Mononuclear cell (primary cell): ENCODE results near the gene LRRC2. TPM values are rescaled to one million over a fixed set of nuclear protein-coding genes. Genes with fewer than 3 reads are reported as not detected.

ENCODE experiments used
- H3K27me3 ChIP-seq: 2 replicates; pipeline ENCODE4 v1.6.0; 2011; ENCODE audit warnings: low read length, control low read depth; ENCODE audit not compliant: insufficient read depth
- H3K4me1 ChIP-seq: 2 replicates; pipeline ENCODE4 v1.5.1; 2011; ENCODE audit warnings: mild to moderate bottlenecking, low read length, control low read depth; ENCODE audit not compliant: insufficient read depth
- H3K4me3 ChIP-seq: 2 replicates; pipeline ENCODE4 v1.5.1; 2011; ENCODE audit warnings: mild to moderate bottlenecking, low read length, moderate library complexity
- H3K9me3 ChIP-seq: 2 replicates; pipeline ENCODE4 v1.5.1; 2011; ENCODE audit warnings: low read depth, mild to moderate bottlenecking, control low read depth, low read length
- total RNA-seq: library from RNA; depleted of rRNA; stranded (reverse); fragments of >200 nt; gene quantifications from one replicate; pipeline ENCODE4 v1.2.3, GENCODE V29; 2012

Gene LRRC2
- total RNA-seq, 1 donor: 0.10 TPM

DNA sequence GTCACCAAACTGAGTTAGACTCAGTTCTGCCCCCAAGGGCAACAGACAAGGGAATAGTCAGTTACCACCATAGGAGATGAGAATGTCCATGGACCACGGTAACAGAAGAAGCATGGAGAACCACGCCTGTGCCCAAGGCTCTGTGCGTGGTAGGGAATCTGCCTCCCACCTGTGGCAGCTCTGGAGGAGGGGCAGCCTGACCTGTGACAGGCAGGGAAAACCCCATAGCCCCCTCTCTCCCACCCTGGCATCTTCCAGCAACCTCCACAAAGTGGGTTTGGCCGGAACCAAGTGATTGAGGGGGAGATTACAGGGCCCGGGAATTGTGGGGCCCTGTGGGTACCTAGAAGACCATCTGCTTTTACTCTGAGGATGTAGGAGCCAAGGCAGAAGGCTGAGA is 87.1 kb downstream of the LRRC2 start:
- Histone ChIP-seq H3K4me3 (no peak overlapping the region), H3K9me3 (peaks cover 11% of the 10 kb centered on the region), H3K4me1 (no peaks in the 10 kb centered on the region), H3K27me3 (no peaks in the 10 kb centered on the region)

DNA sequence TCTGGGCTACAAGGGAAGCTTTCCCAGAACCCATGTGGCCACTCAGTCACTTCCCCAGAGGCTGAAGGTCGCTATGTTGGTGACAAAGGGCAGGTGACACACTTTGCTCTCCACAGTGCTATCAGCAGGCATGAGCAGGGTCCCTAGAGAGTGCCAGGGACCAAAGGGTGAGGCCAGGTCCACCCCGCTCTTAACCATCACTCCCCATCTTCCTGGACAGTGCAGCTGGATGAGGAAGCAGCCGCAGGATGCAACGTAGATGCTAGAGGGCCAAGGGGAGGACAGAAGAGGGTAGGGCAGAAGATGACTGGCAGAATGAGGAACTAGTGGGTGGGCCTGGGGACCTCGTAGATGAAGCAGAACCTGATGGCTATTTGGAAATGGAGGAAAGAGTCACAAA is 87.8 kb downstream of the LRRC2 start:
- H3K27me3 ChIP-seq: no peaks in the 10 kb centered on the region
- no peak overlapping the region for H3K4me3 ChIP-seq
- no peaks in the 10 kb centered on the region for H3K4me1 ChIP-seq
- H3K9me3 ChIP-seq: peaks cover 11% of the 10 kb centered on the region

DNA sequence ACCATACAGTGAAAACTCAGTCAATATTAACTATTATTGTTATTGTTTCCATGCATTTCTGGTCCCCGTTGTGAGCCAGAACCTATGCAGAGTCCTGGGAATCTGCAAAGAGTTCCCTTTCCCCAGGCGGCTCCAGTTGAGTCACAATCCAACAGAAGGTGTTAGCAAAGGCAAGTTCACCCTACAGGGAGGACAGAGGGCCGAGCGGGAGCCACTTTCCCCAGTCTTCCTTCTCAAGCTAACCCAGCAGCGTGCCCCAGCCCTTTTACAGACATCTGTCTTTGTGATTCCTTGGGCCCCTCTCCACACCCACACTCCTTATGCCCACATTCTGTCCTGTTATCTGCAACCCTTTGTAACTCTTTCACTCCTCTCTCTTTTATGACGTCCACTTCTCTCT is 88.3 kb downstream of the LRRC2 start:
- H3K27me3 ChIP-seq: no peaks in the 10 kb centered on the region
- H3K4me1 ChIP-seq: no peaks in the 10 kb centered on the region
- H3K4me3 ChIP-seq: no peak overlapping the region
- H3K9me3 ChIP-seq: peaks cover 11% of the 10 kb centered on the region

DNA sequence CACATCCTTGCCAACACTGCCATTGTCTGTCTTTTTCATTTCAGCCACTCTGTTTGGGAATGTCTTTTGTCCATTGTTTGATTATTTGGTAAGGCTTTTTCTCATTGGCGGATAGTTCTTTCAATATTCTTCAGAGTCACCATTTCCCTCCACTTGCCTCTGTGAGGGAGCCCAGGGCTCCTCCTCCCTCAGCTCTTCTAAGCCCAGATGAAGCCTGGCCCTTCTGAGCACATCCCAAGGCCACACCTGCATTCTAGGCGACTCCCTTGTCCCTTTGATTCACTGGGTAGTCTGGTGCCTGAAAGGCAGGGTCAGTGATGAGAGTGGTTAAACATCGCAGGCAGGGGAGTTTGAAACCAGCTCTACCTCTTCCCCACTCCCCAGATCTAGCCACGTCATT is 89.0 kb downstream of the LRRC2 start:
- Histone ChIP-seq H3K4me1 (no peaks in the 10 kb centered on the region), H3K4me3 (no peak overlapping the region), H3K27me3 (no peaks in the 10 kb centered on the region), H3K9me3 (peaks cover 11% of the 10 kb centered on the region)

DNA sequence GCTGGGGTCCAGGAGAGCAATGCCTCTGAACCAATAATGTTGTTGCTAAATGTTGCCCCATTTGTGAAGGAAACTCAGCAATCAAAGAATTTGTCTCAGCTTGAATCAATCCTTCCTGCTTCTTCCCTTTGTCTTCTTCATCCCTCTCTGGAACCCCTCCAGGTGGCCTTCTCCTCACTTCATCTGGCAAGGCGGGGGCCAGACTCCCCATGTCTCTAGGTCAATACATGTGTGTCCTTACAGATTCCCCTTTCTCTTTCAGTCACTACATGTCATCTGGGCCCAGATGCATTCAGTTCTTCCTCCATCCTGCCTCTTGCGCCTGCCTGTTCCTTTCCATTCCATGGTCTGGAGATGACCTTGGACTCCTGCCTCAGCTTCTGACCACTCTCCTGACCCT is 93.4 kb downstream of the LRRC2 start:
- Histone ChIP-seq H3K4me1 (peaks cover 18% of the 10 kb centered on the region), H3K27me3 (no peaks in the 10 kb centered on the region), H3K4me3 (no peak overlapping the region), H3K9me3 (peaks cover 11% of the 10 kb centered on the region)

DNA sequence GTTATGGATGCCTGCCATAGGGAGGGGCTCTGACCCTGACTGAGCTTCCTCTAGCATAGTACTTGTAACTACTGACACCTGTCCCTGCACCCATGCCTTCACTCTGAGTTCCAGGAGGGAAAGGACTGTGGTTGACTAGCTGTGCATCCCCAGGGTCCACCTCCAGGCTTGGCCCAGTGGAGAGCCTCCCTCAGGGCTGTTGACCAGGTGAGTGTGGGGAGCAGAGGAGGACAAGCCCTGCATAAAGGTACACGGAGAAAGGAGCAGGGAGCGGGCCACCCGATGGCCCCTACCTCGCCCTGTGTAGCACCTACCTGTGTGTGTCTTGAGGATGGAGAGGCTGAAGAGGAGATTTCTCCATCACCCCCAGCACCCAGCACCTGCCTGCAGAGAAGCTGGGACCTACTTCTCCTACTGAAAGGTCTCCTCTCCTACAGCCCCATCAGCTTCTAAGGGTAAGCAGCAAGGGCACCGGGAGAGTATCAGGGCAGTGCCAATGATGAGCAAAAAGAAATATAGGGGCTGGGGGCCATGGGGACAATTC is 94.7 kb downstream of the LRRC2 start:
- H3K27me3 ChIP-seq: no peaks in the 10 kb centered on the region
- H3K9me3 ChIP-seq: peaks cover 11% of the 10 kb centered on the region
- H3K4me1 ChIP-seq: peaks cover 18% of the 10 kb centered on the region
- H3K4me3 ChIP-seq: no peak overlapping the region

DNA sequence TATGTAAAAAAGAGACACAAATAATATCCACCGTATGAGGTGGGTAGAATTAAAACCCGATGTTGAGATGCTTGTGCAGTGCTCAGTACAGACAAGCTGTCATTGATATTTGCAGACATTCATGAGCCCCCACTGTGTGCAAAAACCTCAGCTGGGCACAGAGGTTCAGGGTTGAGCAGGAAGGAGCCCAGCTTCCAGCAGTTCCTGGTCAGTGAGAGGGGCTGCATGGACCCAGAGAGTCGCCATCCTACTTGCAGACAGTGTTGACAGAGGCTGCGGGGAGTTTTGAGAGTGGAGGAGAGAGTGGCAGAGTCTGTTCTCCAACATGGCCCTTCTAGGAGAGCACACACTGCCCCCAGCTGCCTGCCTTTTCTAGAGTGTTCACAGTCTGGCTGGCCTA is 95.3 kb downstream of the LRRC2 start:
- Histone ChIP-seq H3K27me3 (no peaks in the 10 kb centered on the region), H3K4me3 (no peak overlapping the region), H3K4me1 (peaks cover 18% of the 10 kb centered on the region), H3K9me3 (peaks cover 11% of the 10 kb centered on the region)

DNA sequence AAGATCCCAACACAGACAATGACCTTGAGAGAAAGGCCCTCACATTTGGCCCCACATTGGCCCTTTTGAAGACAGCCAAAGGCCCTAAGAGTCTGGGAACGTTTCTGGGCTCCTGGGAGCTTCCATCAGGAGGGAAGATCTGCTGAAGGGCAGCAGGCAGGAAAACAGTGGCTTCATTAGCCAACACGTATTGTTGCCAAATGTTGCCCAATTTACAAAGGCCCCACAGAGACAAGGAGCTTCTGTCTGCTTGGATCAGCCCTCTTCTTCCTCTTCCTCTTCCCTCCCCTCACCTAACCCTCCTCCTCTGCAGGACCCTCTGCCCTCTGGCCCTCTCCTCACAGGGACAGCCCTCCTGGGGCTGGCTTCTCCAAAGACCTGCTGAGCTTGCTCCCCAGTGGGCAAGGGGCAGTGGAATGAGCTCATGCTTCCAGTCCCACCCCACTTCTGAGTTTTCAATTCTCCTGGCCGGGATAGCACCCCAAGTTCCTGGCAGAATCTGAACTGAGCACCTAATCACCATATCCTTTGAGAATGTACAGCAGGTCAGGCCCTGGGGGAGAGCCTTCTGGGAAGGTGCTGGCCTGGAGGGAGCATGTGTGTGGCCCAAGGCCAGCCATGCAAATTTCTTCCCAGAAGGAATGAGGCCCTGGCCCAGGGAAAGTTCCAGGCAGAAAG is 96.3 kb downstream of the LRRC2 start:
- H3K27me3 ChIP-seq: peaks cover 10% of the 10 kb centered on the region
- peaks cover 8% of the 10 kb centered on the region for H3K9me3 ChIP-seq
- peaks cover 21% of the 10 kb centered on the region for H3K4me1 ChIP-seq
- H3K4me3 ChIP-seq: no peak overlapping the region

DNA sequence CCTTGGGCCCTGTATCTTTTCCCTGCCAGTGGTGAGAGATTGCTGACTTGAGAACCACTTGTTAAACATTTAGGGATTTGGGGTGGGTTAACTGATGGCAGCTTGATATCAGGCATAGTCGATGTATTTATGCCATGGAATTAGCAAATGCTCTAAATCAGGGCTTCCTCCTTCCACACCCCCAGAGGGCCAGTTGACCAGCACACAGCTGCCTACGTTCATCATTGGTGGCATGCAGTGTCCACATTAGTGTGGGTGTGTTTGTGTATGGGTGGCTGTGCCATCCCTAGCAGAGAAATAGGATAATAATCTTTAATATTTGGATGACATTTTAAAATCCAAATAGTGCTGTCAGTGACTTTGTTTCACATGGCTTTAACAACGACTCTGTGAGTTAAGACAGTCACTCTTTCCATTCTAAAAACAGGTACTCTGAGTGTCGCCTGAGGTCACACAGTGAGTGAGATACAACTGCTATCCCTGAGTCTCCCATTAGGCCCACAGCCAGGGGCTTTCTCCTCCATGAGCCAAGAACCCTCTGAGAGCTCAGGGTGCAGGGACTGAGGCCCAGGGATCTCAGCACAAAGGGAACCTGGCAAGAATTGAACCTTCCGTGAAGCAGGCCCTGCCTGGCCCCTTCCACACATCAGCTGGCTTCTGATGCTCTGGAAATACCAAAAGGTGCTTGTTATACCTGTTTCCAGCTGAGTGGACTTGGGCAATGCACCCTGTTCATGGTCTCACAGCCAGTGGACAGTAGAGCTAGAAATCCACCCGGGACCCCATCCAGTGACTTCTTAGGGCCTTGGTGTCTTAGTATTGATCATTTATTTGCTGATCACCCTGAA is 97.1 kb downstream of the LRRC2 start:
- Histone ChIP-seq H3K27me3 (peaks cover 18% of the 10 kb centered on the region), H3K9me3 (no peaks in the 10 kb centered on the region), H3K4me1 (peaks cover 21% of the 10 kb centered on the region), H3K4me3 (no peak overlapping the region)

DNA sequence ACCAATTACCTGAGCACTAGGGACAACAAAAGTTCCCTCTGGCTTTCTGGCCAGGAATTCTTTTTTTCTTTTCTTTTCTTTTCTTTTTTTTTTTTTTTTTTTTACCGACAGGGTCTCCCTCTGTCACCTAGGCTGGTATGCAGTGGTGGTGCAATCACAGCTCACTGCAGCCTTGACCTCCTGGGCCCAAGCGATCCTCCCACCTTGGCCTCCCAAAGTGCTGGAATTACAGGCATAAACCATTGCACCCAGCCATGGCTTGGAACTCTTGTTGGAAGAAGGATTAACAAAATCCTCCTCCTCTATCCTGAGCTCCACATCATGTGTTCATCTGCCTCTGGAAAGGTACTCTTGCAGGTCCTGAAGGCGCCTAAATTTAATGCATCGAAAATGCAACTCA is 98.5 kb downstream of the LRRC2 start:
- Histone ChIP-seq H3K4me1 (peaks cover 26% of the 10 kb centered on the region), H3K4me3 (no peak overlapping the region), H3K9me3 (no peaks in the 10 kb centered on the region), H3K27me3 (peaks cover 22% of the 10 kb centered on the region)

DNA sequence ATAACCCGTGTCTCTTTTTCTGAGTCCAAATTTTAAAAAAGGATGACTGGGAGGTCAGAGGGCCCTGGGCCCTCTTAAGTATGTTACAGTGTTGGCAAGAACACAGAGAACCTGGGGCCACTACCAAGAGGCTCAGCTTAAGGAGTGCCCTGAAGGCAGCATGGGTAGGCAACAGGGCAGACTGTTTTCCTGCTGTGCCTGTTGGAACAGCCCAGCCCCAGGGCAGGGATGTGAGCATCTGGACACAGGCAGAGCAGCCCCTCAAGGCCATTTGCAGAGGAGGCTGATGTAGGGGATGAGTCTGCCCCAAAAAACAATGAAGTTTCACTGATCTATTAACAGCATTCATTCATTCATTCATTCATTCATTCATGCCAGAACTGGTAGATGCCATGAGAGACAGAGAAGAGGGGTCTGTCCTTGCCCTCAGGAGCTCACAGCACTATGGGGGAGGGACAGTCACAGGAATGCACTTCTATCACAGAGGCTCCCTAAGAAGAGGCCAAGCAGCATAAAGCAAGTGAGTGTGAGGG is 99.2 kb downstream of the LRRC2 start:
- H3K9me3 ChIP-seq: no peaks in the 10 kb centered on the region
- peaks cover 22% of the 10 kb centered on the region for H3K27me3 ChIP-seq
- peaks cover 26% of the 10 kb centered on the region for H3K4me1 ChIP-seq
- no peak overlapping the region for H3K4me3 ChIP-seq

DNA sequence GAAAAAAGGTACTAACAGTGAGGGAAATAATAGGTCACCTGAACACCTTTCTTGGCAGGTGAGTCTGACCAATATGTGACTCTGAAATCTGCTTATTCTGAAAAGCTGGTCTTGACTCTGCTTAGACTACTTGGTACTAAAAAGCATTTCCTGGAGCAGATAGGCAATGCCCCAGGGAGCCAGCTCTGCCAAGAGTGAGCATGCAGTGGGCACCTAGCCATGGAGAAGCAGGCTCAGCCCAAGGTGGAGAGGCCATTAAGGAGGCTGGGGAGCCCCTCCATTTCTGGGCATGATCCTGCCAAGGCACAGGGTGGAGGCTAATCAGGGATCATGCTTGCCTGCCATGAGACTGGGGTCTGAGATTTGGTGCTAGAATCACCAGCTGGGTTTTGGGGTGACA is 99.8 kb downstream of the LRRC2 start:
- Histone ChIP-seq H3K9me3 (no peaks in the 10 kb centered on the region), H3K4me3 (no peak overlapping the region), H3K4me1 (peaks cover 30% of the 10 kb centered on the region), H3K27me3 (peaks cover 23% of the 10 kb centered on the region)

Other genes with a start within 250 kb of the LRRC2 start
- gene CCR2, start 212.2 kb downstream of the LRRC2 start, total RNA-seq: 6.9 TPM
- gene CCR5, start 195.4 kb downstream of the LRRC2 start, total RNA-seq: 5.4 TPM
- gene CCRL2, start 159.0 kb downstream of the LRRC2 start, total RNA-seq: 91.9 TPM
- 0.52 TPM for gene LTF, start 101.4 kb downstream of the LRRC2 start, total RNA-seq
- gene RTP3, start 68.3 kb downstream of the LRRC2 start, total RNA-seq: 0.10 TPM
- gene FAM240A, start 46.2 kb upstream of the LRRC2 start, total RNA-seq: not detected
- 5.4 TPM for gene ALS2CL, start 127.4 kb upstream of the LRRC2 start, total RNA-seq
- gene TMIE, start 135.1 kb upstream of the LRRC2 start, total RNA-seq: 0.31 TPM
- gene PRSS50, start 151.6 kb upstream of the LRRC2 start, total RNA-seq: not detected